Stimulated activated naive CD8-positive, alpha-beta T cell treated with anti-CD3 and anti-CD28 coated beads, Interleukin-15, Interleukin-2, amounts not matched to agents 100 ng/mL and 50 ng/mL, for 24 hours (primary cell): ENCODE data around the gene DISC1.

ENCODE experiments used
- H3K27ac Mint-ChIP-seq: one replicate; pipeline ENCODE4 v1.8.0; 2021; ENCODE audit warnings: mild to moderate bottlenecking, mixed read lengths
- H3K27me3 Mint-ChIP-seq: one replicate; pipeline ENCODE4 v1.8.0; 2021; ENCODE audit warnings: mixed read lengths
- H3K36me3 Mint-ChIP-seq: one replicate; pipeline ENCODE4 v1.8.0; 2021; ENCODE audit warnings: low read depth, mixed read lengths
- H3K4me1 Mint-ChIP-seq: one replicate; pipeline ENCODE4 v1.8.0; 2021; ENCODE audit warnings: low read depth, mixed read lengths
- H3K4me3 Mint-ChIP-seq: one replicate; pipeline ENCODE4 v1.8.0; 2021; ENCODE audit warnings: mild to moderate bottlenecking, mixed read lengths
- H3K9me3 Mint-ChIP-seq: one replicate; pipeline ENCODE4 v1.8.0; 2021; ENCODE audit warnings: mixed read lengths

Gene DISC1

GRCh38 chr1:231921646-231922345 is 295.2 kb downstream of the DISC1 start:
- Mint-ChIP-seq H3K27me3 (no peaks in the 10 kb centered on the region), H3K36me3 (no peaks in the 10 kb centered on the region), H3K4me1 (peaks cover 55% of the 10 kb centered on the region), H3K9me3 (no peaks in the 10 kb centered on the region), H3K4me3 (no peak overlapping the region), H3K27ac (no peak overlapping the region)

GRCh38 chr1:231923491-231924041 is 297.0 kb downstream of the DISC1 start:
- Mint-ChIP-seq H3K36me3 (no peaks in the 10 kb centered on the region), H3K4me1 (peaks cover 37% of the 10 kb centered on the region), H3K27ac (no peak overlapping the region), H3K4me3 (no peak overlapping the region), H3K9me3 (no peaks in the 10 kb centered on the region), H3K27me3 (no peaks in the 10 kb centered on the region)

- Mint-ChIP-seq H3K4me1 (peaks cover 31% of the 10 kb centered on the region), H3K27me3 (no peaks in the 10 kb centered on the region), H3K36me3 (no peaks in the 10 kb centered on the region), H3K9me3 (no peaks in the 10 kb centered on the region), H3K4me3 (no peak overlapping the region), H3K27ac (no peak overlapping the region)
These were observed 297.6 kb downstream of the DISC1 start for GRCh38 chr1:231924180-231924579.

GRCh38 chr1:231925864-231926263 is 299.3 kb downstream of the DISC1 start:
- H3K9me3 Mint-ChIP-seq = no peaks in the 10 kb centered on the region
- peaks cover 28% of the 10 kb centered on the region for H3K4me1 Mint-ChIP-seq
- H3K27me3 Mint-ChIP-seq = no peaks in the 10 kb centered on the region
- H3K36me3 Mint-ChIP-seq = no peaks in the 10 kb centered on the region
- H3K27ac Mint-ChIP-seq = no peak overlapping the region
- no peak overlapping the region for H3K4me3 Mint-ChIP-seq

GRCh38 chr1:231926340-231926739 is 299.8 kb downstream of the DISC1 start:
- Mint-ChIP-seq H3K4me1 (peaks cover 28% of the 10 kb centered on the region), H3K4me3 (no peak overlapping the region), H3K27me3 (no peaks in the 10 kb centered on the region), H3K9me3 (no peaks in the 10 kb centered on the region), H3K27ac (no peak overlapping the region), H3K36me3 (no peaks in the 10 kb centered on the region)

GRCh38 chr1:231926933-231927332 is 300.3 kb downstream of the DISC1 start:
- H3K4me3 Mint-ChIP-seq = no peak overlapping the region
- H3K36me3 Mint-ChIP-seq = no peaks in the 10 kb centered on the region
- H3K4me1 Mint-ChIP-seq = peaks cover 24% of the 10 kb centered on the region
- no peak overlapping the region for H3K27ac Mint-ChIP-seq
- no peaks in the 10 kb centered on the region for H3K27me3 Mint-ChIP-seq
- no peaks in the 10 kb centered on the region for H3K9me3 Mint-ChIP-seq

- no peaks in the 10 kb centered on the region for H3K36me3 Mint-ChIP-seq
- H3K9me3 Mint-ChIP-seq = no peaks in the 10 kb centered on the region
- H3K27ac Mint-ChIP-seq = no peak overlapping the region
- no peaks in the 10 kb centered on the region for H3K27me3 Mint-ChIP-seq
- H3K4me3 Mint-ChIP-seq = no peak overlapping the region
- peaks cover 22% of the 10 kb centered on the region for H3K4me1 Mint-ChIP-seq
These were observed 300.8 kb downstream of the DISC1 start for GRCh38 chr1:231927431-231927830.

GRCh38 chr1:231929311-231929710 is 302.7 kb downstream of the DISC1 start:
- Mint-ChIP-seq H3K4me3 (no peak overlapping the region), H3K27me3 (no peaks in the 10 kb centered on the region), H3K36me3 (peaks cover 4% of the 10 kb centered on the region), H3K4me1 (peaks cover 19% of the 10 kb centered on the region), H3K9me3 (no peaks in the 10 kb centered on the region), H3K27ac (no peak overlapping the region)

GRCh38 chr1:231930257-231930947 is 303.8 kb downstream of the DISC1 start:
- H3K27me3 Mint-ChIP-seq = no peaks in the 10 kb centered on the region
- H3K4me3 Mint-ChIP-seq = peak overlapping the region; percentile 49
- no peaks in the 10 kb centered on the region for H3K9me3 Mint-ChIP-seq
- peaks cover 4% of the 10 kb centered on the region for H3K36me3 Mint-ChIP-seq
- H3K27ac Mint-ChIP-seq = no peak overlapping the region
- H3K4me1 Mint-ChIP-seq = peaks cover 19% of the 10 kb centered on the region

- Mint-ChIP-seq H3K27me3 (no peaks in the 10 kb centered on the region), H3K9me3 (no peaks in the 10 kb centered on the region), H3K36me3 (peaks cover 4% of the 10 kb centered on the region), H3K27ac (no peak overlapping the region), H3K4me3 (no peak overlapping the region), H3K4me1 (peaks cover 15% of the 10 kb centered on the region)
These were observed 304.6 kb downstream of the DISC1 start for GRCh38 chr1:231931146-231931545.

- no peaks in the 10 kb centered on the region for H3K9me3 Mint-ChIP-seq
- H3K27ac Mint-ChIP-seq = no peak overlapping the region
- no peak overlapping the region for H3K4me3 Mint-ChIP-seq
- peaks cover 11% of the 10 kb centered on the region for H3K4me1 Mint-ChIP-seq
- no peaks in the 10 kb centered on the region for H3K27me3 Mint-ChIP-seq
- H3K36me3 Mint-ChIP-seq = peaks cover 4% of the 10 kb centered on the region
These were observed 305.4 kb downstream of the DISC1 start for GRCh38 chr1:231931846-231932454.

GRCh38 chr1:231933711-231934626 is 307.4 kb downstream of the DISC1 start:
- no peak overlapping the region for H3K4me3 Mint-ChIP-seq
- no peaks in the 10 kb centered on the region for H3K9me3 Mint-ChIP-seq
- H3K36me3 Mint-ChIP-seq = peaks cover 4% of the 10 kb centered on the region
- H3K4me1 Mint-ChIP-seq = peaks cover 11% of the 10 kb centered on the region
- no peak overlapping the region for H3K27ac Mint-ChIP-seq
- H3K27me3 Mint-ChIP-seq = no peaks in the 10 kb centered on the region

GRCh38 chr1:231934797-231935196 is 308.2 kb downstream of the DISC1 start:
- Mint-ChIP-seq H3K9me3 (no peaks in the 10 kb centered on the region), H3K36me3 (peaks cover 9% of the 10 kb centered on the region), H3K4me1 (peaks cover 8% of the 10 kb centered on the region), H3K27ac (no peak overlapping the region), H3K27me3 (no peaks in the 10 kb centered on the region), H3K4me3 (no peak overlapping the region)

GRCh38 chr1:231935856-231936255 is 309.3 kb downstream of the DISC1 start:
- no peaks in the 10 kb centered on the region for H3K27me3 Mint-ChIP-seq
- no peak overlapping the region for H3K4me3 Mint-ChIP-seq
- no peak overlapping the region for H3K27ac Mint-ChIP-seq
- no peaks in the 10 kb centered on the region for H3K4me1 Mint-ChIP-seq
- H3K36me3 Mint-ChIP-seq = peaks cover 9% of the 10 kb centered on the region
- no peaks in the 10 kb centered on the region for H3K9me3 Mint-ChIP-seq
